Fibroblast of lung (primary cell): ENCODE measurements around the gene ZBTB32. TPM values are rescaled to one million over a fixed set of nuclear protein-coding genes. Genes with fewer than 3 reads are reported as not detected.

ENCODE experiments used
- DNase-seq, 2 donors: peaks; one replicate each; pipeline versions ENCODE4 v3.0.0 to v3.0.0-alpha.2; 2010; ENCODE audit warnings: low read depth in 2 of 2
- H2AFZ ChIP-seq: 2 replicates; pipeline ENCODE4 v1.5.1; 2012; ENCODE audit warnings: low read length, control low read depth, inconsistent platforms
- H3K27ac ChIP-seq: 2 replicates; pipeline ENCODE4 v1.5.1; 2011; ENCODE audit warnings: low read length, control low read depth; ENCODE audit not compliant: insufficient read depth
- H3K27me3 ChIP-seq: 2 replicates; pipeline ENCODE4 v1.5.1; 2011; ENCODE audit warnings: mild to moderate bottlenecking, low read length; ENCODE audit not compliant: control insufficient read depth, insufficient read depth
- H3K36me3 ChIP-seq: 2 replicates; pipeline ENCODE4 v1.5.1; 2011; ENCODE audit warnings: low read length; ENCODE audit not compliant: control insufficient read depth, insufficient read depth
- H3K4me1 ChIP-seq: 2 replicates; pipeline ENCODE4 v1.5.1; 2011; ENCODE audit warnings: low read length; ENCODE audit not compliant: control insufficient read depth, insufficient read depth; ENCODE audit errors: extremely low read depth
- H3K4me2 ChIP-seq: 2 replicates; pipeline ENCODE4 v1.5.1; 2011; ENCODE audit warnings: low read length, control low read depth; ENCODE audit not compliant: insufficient read depth; ENCODE audit errors: extremely low read depth
- H3K4me3 ChIP-seq, 4 experiments: fragments of 200-600 bp in 1 of 4; sonication (generic) in 1 of 4; replicated peaks in 1 of 4; 2 replicates each; pipeline ENCODE4 v1.5.1; 2011 to 2016; ENCODE audit warnings: low read length in 4 of 4, low read depth in 3 of 4, mild to moderate bottlenecking in 3 of 4, control low read depth in 2 of 4, inconsistent platforms in 1 of 4, mixed read lengths in 1 of 4; ENCODE audit not compliant: insufficient read depth in 1 of 4; ENCODE audit errors: control extremely low read depth in 1 of 4
- H3K79me2 ChIP-seq: 2 replicates; pipeline ENCODE4 v1.5.1; 2012; ENCODE audit warnings: mild to moderate bottlenecking, low read length, inconsistent platforms; ENCODE audit not compliant: control insufficient read depth, insufficient read depth
- H3K9ac ChIP-seq: 2 replicates; pipeline ENCODE4 v1.5.1; 2011; ENCODE audit warnings: mild to moderate bottlenecking, low read length, control low read depth; ENCODE audit not compliant: insufficient read depth
- H3K9me3 ChIP-seq: 2 replicates; pipeline ENCODE4 v1.5.1; 2012; ENCODE audit warnings: low read depth, low read length; ENCODE audit not compliant: control insufficient read depth, insufficient read depth
- H4K20me1 ChIP-seq: 2 replicates; pipeline ENCODE4 v1.5.1; 2011; ENCODE audit warnings: low read length; ENCODE audit not compliant: control insufficient read depth, insufficient read depth; ENCODE audit errors: extremely low read depth
- EZH2 ChIP-seq: IDR thresholded peaks from 2 replicates; pipeline ENCODE4 v1.5.1; 2012; ENCODE audit warnings: low read length, control low read depth, mild to moderate bottlenecking; ENCODE audit errors: missing control alignments
- polyA plus RNA-seq, 2 donors: library from polyadenylated mRNA; depleted of rRNA in 1 of 2; stranded (reverse) in 1 of 2; unstranded in 1 of 2; fragments of >200 nt; gene quantifications; 2 replicates each; pipeline ENCODE4 v1.2.1, GENCODE V29; 2011 to 2012; ENCODE audit warnings: missing spikeins in 1 of 2
- total RNA-seq: library from RNA; depleted of rRNA; stranded (reverse); fragments of >200 nt; gene quantifications from 2 replicates; pipeline ENCODE4 v1.2.1, GENCODE V29; 2014
- TF ChIP-seq, protein P1 (sequence below), 2 donors: IDR thresholded peaks in 1 of 2; conservative IDR thresholded peaks in 1 of 2; 1 replicate in 1 of 2; 2 replicates in 1 of 2; pipeline ENCODE4 v1.5.1; 2011 to 2012; ENCODE audit warnings: low read length in 2 of 2, control low read depth in 1 of 2, inconsistent platforms in 1 of 2, low read depth in 1 of 2, mild to moderate bottlenecking in 1 of 2

The ZBTB32 gene
- total and polyA plus RNA-seq, 2 donors (not counting 1 experiment from before 2014, with no cell fraction given): not detected

- H3K9me3 ChIP-seq: no peaks in the 10 kb centered on the region
- H3K79me2 ChIP-seq: peaks cover 16% of the 10 kb centered on the region
- peak overlapping the region; percentile 94 for H3K9ac ChIP-seq
- DNase-seq: peak; percentile 92 to 96
- H3K27ac ChIP-seq: peak overlapping the region; percentile 95
- no peaks in the 10 kb centered on the region for H3K27me3 ChIP-seq
- H3K36me3 ChIP-seq: no peaks in the 10 kb centered on the region
- H3K4me2 ChIP-seq: peak overlapping the region; percentile 89
- peaks cover 12% of the 10 kb centered on the region for H3K4me1 ChIP-seq
- H2AFZ ChIP-seq: peak overlapping the region; percentile 73
- H4K20me1 ChIP-seq: no peaks in the 10 kb centered on the region
- peak overlapping the region; percentile 60 to 91 (median 78) for H3K4me3 ChIP-seq
- TF ChIP-seq, protein P1, sequence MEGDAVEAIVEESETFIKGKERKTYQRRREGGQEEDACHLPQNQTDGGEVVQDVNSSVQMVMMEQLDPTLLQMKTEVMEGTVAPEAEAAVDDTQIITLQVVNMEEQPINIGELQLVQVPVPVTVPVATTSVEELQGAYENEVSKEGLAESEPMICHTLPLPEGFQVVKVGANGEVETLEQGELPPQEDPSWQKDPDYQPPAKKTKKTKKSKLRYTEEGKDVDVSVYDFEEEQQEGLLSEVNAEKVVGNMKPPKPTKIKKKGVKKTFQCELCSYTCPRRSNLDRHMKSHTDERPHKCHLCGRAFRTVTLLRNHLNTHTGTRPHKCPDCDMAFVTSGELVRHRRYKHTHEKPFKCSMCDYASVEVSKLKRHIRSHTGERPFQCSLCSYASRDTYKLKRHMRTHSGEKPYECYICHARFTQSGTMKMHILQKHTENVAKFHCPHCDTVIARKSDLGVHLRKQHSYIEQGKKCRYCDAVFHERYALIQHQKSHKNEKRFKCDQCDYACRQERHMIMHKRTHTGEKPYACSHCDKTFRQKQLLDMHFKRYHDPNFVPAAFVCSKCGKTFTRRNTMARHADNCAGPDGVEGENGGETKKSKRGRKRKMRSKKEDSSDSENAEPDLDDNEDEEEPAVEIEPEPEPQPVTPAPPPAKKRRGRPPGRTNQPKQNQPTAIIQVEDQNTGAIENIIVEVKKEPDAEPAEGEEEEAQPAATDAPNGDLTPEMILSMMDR (conservative IDR thresholded peaks at IDR 0.05 in 1 of 2, IDR thresholded peaks at IDR 0.05 in 1 of 2; ENCODE audit: low read depth in 1 of 2, low read length in 2 of 2): peak; percentile 44 to 52
- no peak for TF ChIP-seq EZH2
Measured at GRCh38 chr19:35744430-35745327, 40.3 kb downstream of the ZBTB32 start.

DNA sequence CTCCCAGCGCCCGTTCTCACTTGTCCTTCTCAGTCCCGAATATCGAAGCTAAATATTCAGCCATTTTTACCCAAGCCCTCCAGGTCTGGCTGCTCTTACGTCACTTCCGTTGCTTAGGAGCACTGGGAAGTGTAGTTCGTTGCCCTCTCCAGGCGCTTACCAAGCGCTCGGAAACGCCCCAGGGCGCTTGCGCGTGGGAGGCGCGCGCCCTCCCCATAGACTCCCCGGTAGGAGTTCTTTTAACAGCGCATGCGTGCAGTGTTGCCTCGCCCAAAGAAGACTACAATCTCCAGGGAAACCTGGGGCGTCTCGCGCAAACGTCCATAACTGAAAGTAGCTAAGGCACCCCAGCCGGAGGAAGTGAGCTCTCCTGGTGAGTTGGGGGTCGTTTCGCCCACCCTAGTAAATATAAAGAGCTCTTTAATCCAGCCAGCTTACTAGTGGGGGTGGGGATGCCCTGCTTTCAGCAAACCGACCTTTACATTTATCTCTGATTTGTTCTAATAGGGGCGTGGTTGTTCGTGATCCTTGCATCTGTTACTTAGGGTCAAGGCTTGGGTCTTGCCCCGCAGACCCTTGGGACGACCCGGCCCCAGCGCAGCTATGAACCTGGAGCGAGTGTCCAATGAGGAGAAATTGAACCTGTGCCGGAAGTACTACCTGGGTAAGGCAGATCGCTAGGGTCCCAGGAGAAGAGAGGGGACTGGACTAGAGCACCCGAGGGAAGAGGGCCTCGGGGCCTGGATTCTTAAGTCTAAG lies 41.1 kb downstream of the ZBTB32 start, which contains the start of the genes PSENEN and U2AF1L4:
Gene PSENEN (plus strand): TSS at position 324 of the 759 bp plus-strand sequence. CDS start 280 bp downstream, at position 604.
Gene U2AF1L4 (minus strand): TSS at position 91 of the 759 bp plus-strand sequence. CDS start 27 bp downstream, at position 64.
- Histone ChIP-seq H3K27ac (peak within 1 kb of the TSS; percentile 95), H3K4me3 (peak within 1 kb of the TSS; percentile 72 to 91 (median 82)), H2AFZ (peak within 1 kb of the TSS; percentile 73), H3K9me3 (no peaks in the 10 kb centered on the region), H3K79me2 (peaks cover 24% of the 10 kb centered on the region), H3K9ac (peak within 1 kb of the TSS; percentile 94), H3K4me2 (peak within 1 kb of the TSS; percentile 89), H3K36me3 (no peaks in the 10 kb centered on the region), H3K4me1 (peaks cover 8% of the 10 kb centered on the region), H4K20me1 (no peaks in the 10 kb centered on the region), H3K27me3 (no peaks in the 10 kb centered on the region)
- peak; percentile 99 to 100 for DNase-seq
- no peak for TF ChIP-seq EZH2
- TF ChIP-seq, protein P1 (conservative IDR thresholded peaks at IDR 0.05 in 1 of 2, IDR thresholded peaks at IDR 0.05 in 1 of 2; ENCODE audit: low read depth in 1 of 2, low read length in 2 of 2): no peak

- Histone ChIP-seq H3K36me3 (no peaks in the 10 kb centered on the region), H3K27ac (peak overlapping the region; percentile 95), H3K4me1 (peaks cover 6% of the 10 kb centered on the region), H3K79me2 (peaks cover 24% of the 10 kb centered on the region), H2AFZ (no peak overlapping the region), H3K9ac (peak overlapping the region; percentile 60), H4K20me1 (no peaks in the 10 kb centered on the region), H3K4me2 (peak overlapping the region; percentile 86), H3K4me3 (peak overlapping the region; percentile 72 to 91 (median 82)), H3K9me3 (no peaks in the 10 kb centered on the region), H3K27me3 (no peaks in the 10 kb centered on the region)
- TF ChIP-seq EZH2: no peak
- TF ChIP-seq, protein P1 (conservative IDR thresholded peaks at IDR 0.05 in 1 of 2, IDR thresholded peaks at IDR 0.05 in 1 of 2; ENCODE audit: low read depth in 1 of 2, low read length in 2 of 2): no peak
- DNase-seq: no peak
Measured at GRCh38 chr19:35746087-35746462, 41.7 kb downstream of the ZBTB32 start.
